Measurements from ENCODE around the gene ZNF626. TPM values are rescaled to one million over a fixed set of nuclear protein-coding genes. Genes with fewer than 3 reads are reported as not detected.
"Not testable (repeated sequence)": the region's sequence is repeated elsewhere in the genome, so short reads cannot be mapped to it uniquely, and the experiment has no call there.

The ZNF626 gene
- total RNA-seq, 4 donors from 2014 or later, result 7.8 to 15.7 (median 13.3) TPM

- TF ChIP-seq CTCF (IDR thresholded peaks at IDR 0.05), result no peak
- ATAC-seq (ENCODE audit: low FRiP score) (no peak), DNase-seq (ENCODE audit: low spot score) (no peak)
These were observed 20.8 kb downstream of the ZNF626 start for GRCh38 chr19:20640545-20640944.

GRCh38 chr19:20640023-20640422 lies 21.3 kb downstream of the ZNF626 start:
- DNase-seq (ENCODE audit: low spot score) (no peak), ATAC-seq (ENCODE audit: low FRiP score) (no peak)
- TF ChIP-seq CTCF (IDR thresholded peaks at IDR 0.05), result no peak

- ATAC-seq (ENCODE audit: low FRiP score); DNase-seq (ENCODE audit: low spot score): not testable (repeated sequence)
These were observed 36.8 kb downstream of the ZNF626 start for GRCh38 chr19:20624560-20624959.

GRCh38 chr19:20616071-20616470 lies 45.3 kb downstream of the ZNF626 start:
- ATAC-seq (ENCODE audit: low FRiP score) (no peak), DNase-seq (ENCODE audit: low spot score) (no peak)
- no peak for TF ChIP-seq CTCF (IDR thresholded peaks at IDR 0.05)

GRCh38 chr19:20614971-20615370 lies 46.4 kb downstream of the ZNF626 start:
- not testable (repeated sequence) for ATAC-seq (ENCODE audit: low FRiP score); DNase-seq (ENCODE audit: low spot score)

GRCh38 chr19:20612711-20613316 lies 48.6 kb downstream of the ZNF626 start:
- DNase-seq (ENCODE audit: low spot score), result no peak
- no peak for ATAC-seq (ENCODE audit: low FRiP score)
- TF ChIP-seq CTCF (IDR thresholded peaks at IDR 0.05), result no peak

- ATAC-seq (ENCODE audit: low FRiP score), result no peak
- no peak for DNase-seq (ENCODE audit: low spot score)
- no peak for TF ChIP-seq CTCF (IDR thresholded peaks at IDR 0.05)
These were observed 49.5 kb downstream of the ZNF626 start for GRCh38 chr19:20611866-20612265.

- DNase-seq (ENCODE audit: low spot score) (no peak), ATAC-seq (ENCODE audit: low FRiP score) (no peak)
- TF ChIP-seq CTCF (IDR thresholded peaks at IDR 0.05), result no peak
These were observed 53.4 kb downstream of the ZNF626 start for GRCh38 chr19:20607943-20608342.

Other genes with a start within 250 kb of the ZNF626 start
- 10 to 100 TPM in 1 of 4 donors, 1 to 10 TPM in 3; 4.9 to 18.4 (median 7.9) TPM for gene ZNF737, start 95.8 kb downstream of the ZNF626 start, total RNA-seq
- gene ZNF66, start 114.7 kb upstream of the ZNF626 start, total RNA-seq, result 1 to 10 TPM; 2.0 to 6.6 (median 4.0) TPM

All from omental fat pad (tissue), 4 donors.